Measurements from ENCODE around the gene MARK2.

DNA sequence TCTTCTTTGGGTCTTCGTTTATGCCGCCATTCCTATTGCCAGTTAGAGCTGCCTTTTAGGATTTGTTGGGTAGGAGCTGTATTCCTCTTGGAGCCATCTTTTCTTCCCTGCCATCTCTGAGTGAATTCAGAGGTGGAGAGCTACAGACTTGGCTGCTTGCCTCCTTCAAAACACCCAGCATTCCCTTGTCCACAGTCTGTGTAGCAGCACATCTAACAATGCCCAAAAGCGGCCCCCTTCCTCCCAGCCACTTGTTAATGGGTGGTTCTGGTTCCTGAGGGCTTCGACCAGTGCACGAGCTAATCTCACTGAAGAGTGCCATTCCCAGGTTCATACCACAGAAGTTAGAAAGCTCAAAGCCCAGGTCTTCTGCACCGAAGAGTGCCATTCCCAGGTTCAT lies 37.7 kb downstream of the MARK2 start:
- TF ChIP-seq EZH2 (IDR thresholded peaks at IDR 0.05; ENCODE audit: insufficient read depth, poor library complexity, severe bottlenecking) (no peak), EZH2phosphoT487 (IDR thresholded peaks at IDR 0.05; ENCODE audit: insufficient read depth, low read depth) (no peak)
